ENCODE measurements around the gene PRKN. TPM values are rescaled to one million over a fixed set of nuclear protein-coding genes. Genes with fewer than 3 reads are reported as not detected.

Gene PRKN
- total RNA-seq, 1 experiment from 2014 or later, result 2.0 TPM

GRCh38 chr6:161414707-161415106 lies 1312.9 kb downstream of the PRKN start:
- no peaks in the 10 kb centered on the region for H4K20me1 ChIP-seq (ENCODE audit: control insufficient read depth, insufficient read depth, insufficient read length)
- H2BK12ac ChIP-seq (ENCODE audit: insufficient read length, low read depth, low read length), result no peak overlapping the region
- no peak overlapping the region for H3K9ac ChIP-seq (ENCODE audit: extremely low read depth, insufficient read length, low read length)
- no peak overlapping the region for H2BK20ac ChIP-seq (ENCODE audit: low read depth, low read length, poor library complexity, severe bottlenecking)
- no peak overlapping the region for H2AK5ac ChIP-seq (ENCODE audit: insufficient read length, low read length)
- no peak overlapping the region for H2BK15ac ChIP-seq (ENCODE audit: low read depth, low read length)
- no peak overlapping the region for H3K4ac ChIP-seq (ENCODE audit: low read depth, low read length)
- Mint-ChIP-seq H3K4me3 (no peak overlapping the region), H3K4me1 (peaks cover 19 to 21% of the 10 kb centered on the region in 2 experiments), H3K36me3 (ENCODE audit: insufficient read depth in 1 of 3, low read depth in 3 of 3) (no peaks in the 10 kb centered on the region), H3K27me3 (ENCODE audit: low read depth) (peaks cover 5% of the 10 kb centered on the region), H3K9me3 (peaks cover 3 to 4% of the 10 kb centered on the region in 2 experiments; a peak in 4 of 5 replicates), H3K27ac (no peak overlapping the region)
- H3K18ac ChIP-seq (ENCODE audit: insufficient read length, low read depth, low read length), result no peak overlapping the region
- no peaks in the 10 kb centered on the region for H3K27me3 ChIP-seq (ENCODE audit: insufficient read depth, low read length)
- H2AFZ ChIP-seq (ENCODE audit: low read length), result no peak overlapping the region
- H3K79me2 ChIP-seq (ENCODE audit: insufficient read depth, low read length), result no peaks in the 10 kb centered on the region
- no peak overlapping the region for H4K91ac ChIP-seq (ENCODE audit: insufficient read length, low read depth, low read length)
- no peak for DNase-seq
- H3K4me2 ChIP-seq (ENCODE audit: insufficient read depth, insufficient read length, low read length), result no peak overlapping the region
- H3K79me1 ChIP-seq (ENCODE audit: insufficient read depth, low read depth, low read length, poor library complexity, severe bottlenecking), result no peaks in the 10 kb centered on the region
- no peak for TF ChIP-seq CTCF (conservative IDR thresholded peaks at IDR 0.05)
- H3K27ac ChIP-seq (ENCODE audit: insufficient read length, low read depth, low read length), result no peak overlapping the region
- no peaks in the 10 kb centered on the region for H3K23me2 ChIP-seq (ENCODE audit: insufficient read length, low read depth, low read length, poor library complexity, severe bottlenecking)
- H4K5ac ChIP-seq (ENCODE audit: insufficient read length, low read depth, low read length), result no peak overlapping the region
- WGBS (ENCODE audit: extremely low coverage, insufficient read length, low lambda C conversion rate), result no CpG with 5 or more reads among the region's 9 CpGs
- no peak overlapping the region for H3K23ac ChIP-seq (ENCODE audit: insufficient read length, low read depth, low read length)
- H2BK120ac ChIP-seq (ENCODE audit: low read depth, low read length, poor library complexity, severe bottlenecking), result no peak overlapping the region
- peaks cover 10% of the 10 kb centered on the region for H3K9me3 ChIP-seq (ENCODE audit: control insufficient read depth, low read depth, low read length)
- H4K8ac ChIP-seq (replicated peaks; ENCODE audit: insufficient read length, low read depth, low read length), result no peak overlapping the region
- H3K4me1 ChIP-seq (ENCODE audit: insufficient read depth, low read length), result no peaks in the 10 kb centered on the region
- no peak overlapping the region for H3K56ac ChIP-seq (ENCODE audit: insufficient read length, low read depth, low read length)
- H2BK5ac ChIP-seq (ENCODE audit: insufficient read length, low read length), result no peak overlapping the region
- H3T11ph ChIP-seq (ENCODE audit: low read length), result no peak overlapping the region
- no peak overlapping the region for H3K14ac ChIP-seq (ENCODE audit: insufficient read depth, low read length)
